Activated naive CD8-positive, alpha-beta T cell (primary cell): Measurements from ENCODE around the gene TNFRSF25.

ENCODE experiments used
- H3K27ac Mint-ChIP-seq: one replicate; pipeline ENCODE4 v1.8.0; 2021; ENCODE audit warnings: mixed read lengths
- H3K27me3 Mint-ChIP-seq: one replicate; pipeline ENCODE4 v1.8.0; 2021; ENCODE audit warnings: mixed read lengths
- H3K36me3 Mint-ChIP-seq: one replicate; pipeline ENCODE4 v1.8.0; 2021; ENCODE audit warnings: mixed read lengths
- H3K4me1 Mint-ChIP-seq: one replicate; pipeline ENCODE4 v1.8.0; 2021; ENCODE audit warnings: low read depth, mixed read lengths
- H3K4me3 Mint-ChIP-seq: one replicate; pipeline ENCODE4 v1.8.0; 2021; ENCODE audit warnings: mild to moderate bottlenecking, mixed read lengths
- H3K9me3 Mint-ChIP-seq: one replicate; pipeline ENCODE4 v1.8.0; 2021; ENCODE audit warnings: low read depth, mixed read lengths

Gene TNFRSF25

DNA sequence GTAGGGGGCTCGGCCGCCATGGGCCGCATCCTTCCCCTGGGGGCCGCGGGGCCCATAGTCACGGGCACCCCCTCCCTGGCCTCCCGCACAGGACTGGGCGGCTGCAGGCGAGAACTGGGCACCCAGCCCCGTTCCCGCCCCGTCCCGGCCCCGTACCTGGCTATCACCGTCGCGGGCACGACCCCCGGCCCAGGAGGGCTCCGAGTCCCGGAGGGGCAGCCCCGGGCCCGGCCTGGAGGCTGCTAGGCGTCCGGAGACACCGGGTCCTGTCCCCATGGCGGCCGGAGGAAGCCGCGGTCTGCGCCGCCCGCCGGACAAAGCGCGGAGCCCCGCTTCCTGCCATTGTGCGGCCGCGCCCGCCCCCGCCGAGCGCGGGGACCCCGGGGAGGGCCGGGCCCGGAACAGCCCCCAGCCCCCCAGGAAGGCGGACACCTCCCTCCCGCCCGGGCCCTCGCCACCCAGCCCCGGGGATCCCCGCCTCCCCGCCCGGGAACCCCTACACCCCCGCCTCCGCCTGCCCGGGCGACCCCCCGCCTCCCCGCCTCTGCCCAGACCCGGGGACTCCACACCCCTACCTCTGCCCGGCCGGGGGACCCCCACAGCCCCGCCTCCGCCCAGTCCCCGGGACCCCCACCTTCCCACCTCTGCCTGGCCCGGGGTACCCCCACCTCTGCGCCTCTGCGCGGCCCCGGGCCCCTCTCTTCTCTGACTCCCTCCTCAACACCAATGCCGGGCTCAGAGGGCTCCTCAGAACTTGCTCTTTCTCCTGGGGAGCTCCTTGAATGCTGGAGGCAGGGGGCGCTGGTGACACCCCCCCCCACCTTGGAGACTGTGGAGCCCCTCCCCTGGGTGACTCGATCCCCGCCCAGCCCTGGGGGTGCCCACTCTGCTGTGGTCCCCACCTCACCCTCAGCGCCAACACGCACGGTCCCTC, 19.5 kb upstream of the TNFRSF25 start:
- H3K4me1 Mint-ChIP-seq = peaks cover 9% of the 10 kb centered on the region
- no peaks in the 10 kb centered on the region for H3K9me3 Mint-ChIP-seq
- H3K27me3 Mint-ChIP-seq = peaks cover 8% of the 10 kb centered on the region
- H3K36me3 Mint-ChIP-seq = no peaks in the 10 kb centered on the region
- H3K27ac Mint-ChIP-seq = no peak overlapping the region
- no peak overlapping the region for H3K4me3 Mint-ChIP-seq

DNA sequence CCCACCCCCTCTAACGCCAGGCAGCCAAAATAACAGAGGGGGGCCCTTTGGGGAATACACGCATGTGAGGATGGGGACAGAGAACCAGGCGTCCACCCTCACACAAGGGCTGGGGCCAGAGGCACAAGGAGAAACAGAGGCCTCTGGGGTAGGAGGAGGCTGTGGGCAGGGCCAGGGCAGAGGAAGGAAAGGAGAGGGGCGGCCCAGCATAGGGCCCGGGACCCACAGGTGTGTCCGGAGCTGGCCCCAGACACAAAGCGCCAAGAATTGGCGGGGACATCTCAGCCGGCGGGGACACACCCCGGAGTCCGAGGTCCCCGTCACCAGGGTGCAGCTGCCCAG, 18.8 kb upstream of the TNFRSF25 start:
- Mint-ChIP-seq H3K4me3 (peak overlapping the region; percentile 51), H3K9me3 (no peaks in the 10 kb centered on the region), H3K27ac (no peak overlapping the region), H3K36me3 (no peaks in the 10 kb centered on the region), H3K4me1 (peaks cover 9% of the 10 kb centered on the region), H3K27me3 (peaks cover 8% of the 10 kb centered on the region)

DNA sequence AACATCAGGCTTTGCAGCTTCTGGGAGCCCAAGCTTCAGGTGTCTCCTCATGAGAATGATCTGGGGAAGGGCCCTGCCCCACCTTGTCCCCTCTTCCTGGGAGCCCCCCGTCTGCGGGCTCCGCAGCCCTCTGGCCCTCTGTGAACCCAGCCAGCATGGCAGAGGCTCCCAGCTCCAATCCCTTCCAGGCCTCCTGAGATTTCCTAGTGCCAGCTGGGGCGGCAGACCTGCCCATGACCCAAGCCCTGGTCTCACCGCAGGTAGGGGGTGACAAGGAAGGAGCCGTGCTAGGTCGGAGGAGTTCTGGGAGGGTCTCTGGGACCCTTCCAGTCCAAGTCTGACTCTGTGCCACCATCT, 17.8 kb upstream of the TNFRSF25 start:
- H3K36me3 Mint-ChIP-seq = no peaks in the 10 kb centered on the region
- H3K27ac Mint-ChIP-seq = no peak overlapping the region
- H3K9me3 Mint-ChIP-seq = no peaks in the 10 kb centered on the region
- peaks cover 8% of the 10 kb centered on the region for H3K27me3 Mint-ChIP-seq
- H3K4me3 Mint-ChIP-seq = no peak overlapping the region
- peaks cover 9% of the 10 kb centered on the region for H3K4me1 Mint-ChIP-seq

DNA sequence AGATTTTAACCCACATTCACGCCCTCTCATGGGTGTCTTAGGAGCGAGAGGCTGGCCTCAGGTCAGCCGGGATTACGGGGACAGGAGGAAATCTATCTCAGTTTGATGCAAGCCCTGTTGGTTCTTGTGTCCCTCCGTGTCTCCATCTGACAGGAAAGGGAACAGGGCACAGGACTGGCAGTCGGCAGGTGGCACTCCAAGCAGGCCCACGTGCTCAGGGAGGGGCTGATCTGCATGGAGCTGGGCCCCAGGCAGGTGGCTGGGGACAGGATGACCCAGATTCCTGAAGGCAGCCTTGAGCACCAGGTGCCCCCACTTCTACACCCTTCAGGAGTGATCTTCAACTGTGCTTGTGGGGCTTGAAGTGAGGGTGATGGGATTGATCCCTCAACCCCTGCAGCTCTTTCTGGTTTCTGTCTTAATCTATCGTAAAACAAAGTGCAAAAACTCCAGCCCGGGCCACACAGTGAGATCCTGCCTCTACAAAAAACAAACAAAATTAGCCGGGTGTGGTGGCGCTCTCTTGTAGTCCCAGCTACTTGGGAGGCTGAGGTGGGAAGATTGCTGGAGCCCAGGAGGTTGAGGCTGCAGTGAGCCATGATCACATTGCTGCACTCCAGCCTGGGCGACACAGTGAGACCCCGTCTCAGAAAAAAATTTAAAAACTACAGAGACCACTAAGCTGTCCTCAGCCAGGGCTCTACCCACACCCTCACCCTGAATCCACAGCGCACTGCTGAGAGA, 17.2 kb upstream of the TNFRSF25 start:
- Mint-ChIP-seq H3K27ac (no peak overlapping the region), H3K4me3 (no peak overlapping the region), H3K27me3 (peaks cover 8% of the 10 kb centered on the region), H3K9me3 (no peaks in the 10 kb centered on the region), H3K4me1 (peaks cover 9% of the 10 kb centered on the region), H3K36me3 (no peaks in the 10 kb centered on the region)

DNA sequence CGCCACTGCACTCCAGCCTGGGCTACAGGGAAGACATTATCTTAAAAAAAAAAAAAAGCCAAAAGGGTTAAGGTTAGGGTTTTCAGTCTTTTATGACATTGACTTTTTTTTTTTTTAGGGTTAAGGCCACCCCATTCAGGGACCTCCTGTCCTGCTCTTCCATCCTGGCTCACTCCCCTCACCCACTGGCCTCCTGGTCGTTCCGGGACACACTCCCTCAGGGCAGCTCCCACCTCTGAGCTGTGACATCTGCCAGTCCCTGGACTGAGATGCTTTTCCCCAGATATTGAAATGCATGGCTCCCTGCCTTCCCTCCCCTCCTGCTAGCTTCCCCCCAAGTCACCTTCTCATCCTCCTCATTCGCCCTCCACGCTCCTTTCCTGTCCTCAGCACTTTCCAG, 15.8 kb upstream of the TNFRSF25 start:
- Mint-ChIP-seq H3K4me3 (no peak overlapping the region), H3K36me3 (no peaks in the 10 kb centered on the region), H3K27me3 (peaks cover 6% of the 10 kb centered on the region), H3K9me3 (no peaks in the 10 kb centered on the region), H3K4me1 (peaks cover 7% of the 10 kb centered on the region), H3K27ac (no peak overlapping the region)

DNA sequence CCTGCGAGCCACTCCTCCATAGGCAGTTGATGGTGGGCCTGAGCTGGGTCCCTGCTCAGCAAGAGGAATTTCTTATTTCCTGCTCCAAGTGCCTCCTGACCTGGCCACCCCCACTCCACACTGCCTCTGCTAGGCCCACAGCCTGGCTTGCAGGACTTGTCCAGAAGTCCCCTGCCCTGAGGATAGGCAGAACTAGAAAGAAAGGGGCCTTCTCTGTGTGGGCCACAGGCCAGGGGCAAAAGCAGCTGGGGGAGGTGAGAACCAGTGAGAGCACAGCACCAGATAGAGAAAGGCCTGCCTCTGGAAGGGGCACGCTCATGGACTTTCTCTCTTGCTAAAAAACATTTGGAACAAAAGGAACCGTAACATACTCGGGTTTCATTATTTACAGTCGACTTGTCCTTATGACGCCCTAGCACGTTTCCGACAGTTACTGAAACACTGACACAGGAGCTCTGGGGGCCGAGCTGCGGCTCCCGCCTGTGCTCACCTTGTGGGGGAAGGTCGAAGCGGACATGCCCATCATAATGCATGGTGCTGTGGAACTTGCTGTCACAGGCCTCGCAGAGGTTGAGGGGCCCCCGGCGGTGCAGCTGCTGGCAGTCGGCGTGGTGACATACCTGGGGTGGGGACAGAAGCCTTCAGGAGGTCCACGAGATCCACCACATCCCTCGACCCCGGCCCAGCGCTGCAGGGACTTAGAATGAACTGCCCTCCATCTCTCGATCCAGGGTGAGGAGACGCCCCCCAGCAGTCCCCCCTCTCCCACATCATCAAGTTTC, 11.3 kb upstream of the TNFRSF25 start:
- H3K27ac Mint-ChIP-seq = no peak overlapping the region
- peaks cover 3% of the 10 kb centered on the region for H3K4me1 Mint-ChIP-seq
- no peaks in the 10 kb centered on the region for H3K27me3 Mint-ChIP-seq
- H3K36me3 Mint-ChIP-seq = no peaks in the 10 kb centered on the region
- no peak overlapping the region for H3K4me3 Mint-ChIP-seq
- H3K9me3 Mint-ChIP-seq = no peaks in the 10 kb centered on the region

DNA sequence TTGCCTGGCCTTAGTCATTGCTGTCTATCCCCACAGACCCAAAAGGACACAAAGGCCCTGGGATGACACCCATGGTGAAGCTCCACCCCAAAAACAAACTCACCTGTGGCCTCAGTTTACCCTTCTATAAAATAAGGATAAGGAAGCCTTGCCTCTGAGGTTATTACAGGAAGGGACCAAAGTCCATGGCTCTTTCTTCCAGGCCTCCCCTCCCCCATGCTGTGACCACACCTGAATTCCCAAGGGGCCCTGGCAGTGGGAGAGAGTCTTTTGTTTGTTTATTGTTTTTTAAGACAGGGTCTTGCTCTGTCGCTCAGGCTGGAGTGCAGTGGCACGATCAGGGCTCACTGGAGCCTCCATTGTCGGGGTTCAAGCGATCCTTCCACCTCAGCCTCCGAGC, 10.5 kb upstream of the TNFRSF25 start:
- Mint-ChIP-seq H3K36me3 (no peaks in the 10 kb centered on the region), H3K4me1 (peaks cover 3% of the 10 kb centered on the region), H3K27me3 (no peaks in the 10 kb centered on the region), H3K9me3 (no peaks in the 10 kb centered on the region), H3K4me3 (no peak overlapping the region), H3K27ac (no peak overlapping the region)

DNA sequence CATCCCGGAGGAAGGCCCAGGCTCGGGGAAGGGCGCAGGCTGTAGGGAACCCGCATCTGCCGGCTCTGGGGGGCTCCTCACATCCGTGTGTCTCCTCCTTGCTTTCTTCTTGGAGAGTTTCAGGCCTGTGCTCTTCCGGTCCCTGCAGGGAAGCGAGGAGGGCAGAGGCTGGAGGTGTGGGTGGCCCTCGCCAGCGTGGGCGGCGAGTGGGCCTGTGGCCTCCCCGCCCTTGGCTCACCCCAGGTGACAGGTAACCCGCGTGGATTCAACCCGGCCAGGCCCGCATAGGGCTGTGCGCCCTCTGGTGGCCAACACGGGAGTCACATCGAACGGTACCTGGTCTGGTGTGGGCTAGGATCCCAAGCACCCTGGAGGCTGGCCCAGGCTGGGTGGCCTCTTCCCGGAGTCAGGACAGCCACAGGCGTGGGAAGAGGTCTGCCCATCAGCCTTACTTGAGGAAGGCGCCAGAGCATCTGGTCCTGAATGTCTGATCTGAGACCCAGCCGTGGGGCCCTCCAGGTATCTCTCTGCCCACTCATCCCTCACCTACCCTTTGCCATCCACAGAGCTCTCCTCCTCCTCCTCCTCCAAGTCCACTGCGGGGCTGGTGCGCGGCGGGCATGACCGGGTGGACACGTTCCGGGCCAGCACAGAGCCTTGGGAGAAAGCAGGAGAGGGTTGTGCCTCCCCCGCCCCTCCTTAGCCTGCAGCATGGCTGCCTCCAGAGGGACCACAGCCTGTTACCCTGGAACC, 9.6 kb upstream of the TNFRSF25 start:
- no peaks in the 10 kb centered on the region for H3K27me3 Mint-ChIP-seq
- H3K4me1 Mint-ChIP-seq = peaks cover 3% of the 10 kb centered on the region
- no peaks in the 10 kb centered on the region for H3K36me3 Mint-ChIP-seq
- no peak overlapping the region for H3K27ac Mint-ChIP-seq
- no peaks in the 10 kb centered on the region for H3K9me3 Mint-ChIP-seq
- no peak overlapping the region for H3K4me3 Mint-ChIP-seq

DNA sequence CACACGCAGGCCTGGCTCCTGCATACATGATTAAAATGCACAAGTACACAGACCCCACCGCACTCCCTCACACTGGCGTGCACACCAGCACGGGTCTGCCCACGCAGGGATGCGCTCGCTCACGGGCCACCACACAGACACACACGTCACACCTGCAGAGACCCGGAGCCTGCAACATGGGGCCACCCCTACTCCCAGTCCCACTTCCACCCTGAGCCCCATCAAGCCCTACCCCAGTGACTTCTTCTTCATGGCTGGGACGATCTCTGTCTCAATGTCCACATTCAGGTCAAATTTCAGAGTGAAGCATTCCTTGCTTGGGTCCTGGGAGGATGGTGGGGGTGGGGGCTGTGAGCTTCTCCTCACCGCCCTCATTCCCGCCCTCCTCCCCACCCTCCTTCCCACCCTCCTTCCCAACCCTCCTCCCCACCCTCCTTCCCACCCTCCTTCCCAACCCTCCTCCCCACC, 8.9 kb upstream of the TNFRSF25 start:
- no peaks in the 10 kb centered on the region for H3K27me3 Mint-ChIP-seq
- H3K36me3 Mint-ChIP-seq = no peaks in the 10 kb centered on the region
- H3K4me3 Mint-ChIP-seq = no peak overlapping the region
- no peaks in the 10 kb centered on the region for H3K9me3 Mint-ChIP-seq
- H3K4me1 Mint-ChIP-seq = peaks cover 3% of the 10 kb centered on the region
- H3K27ac Mint-ChIP-seq = no peak overlapping the region

DNA sequence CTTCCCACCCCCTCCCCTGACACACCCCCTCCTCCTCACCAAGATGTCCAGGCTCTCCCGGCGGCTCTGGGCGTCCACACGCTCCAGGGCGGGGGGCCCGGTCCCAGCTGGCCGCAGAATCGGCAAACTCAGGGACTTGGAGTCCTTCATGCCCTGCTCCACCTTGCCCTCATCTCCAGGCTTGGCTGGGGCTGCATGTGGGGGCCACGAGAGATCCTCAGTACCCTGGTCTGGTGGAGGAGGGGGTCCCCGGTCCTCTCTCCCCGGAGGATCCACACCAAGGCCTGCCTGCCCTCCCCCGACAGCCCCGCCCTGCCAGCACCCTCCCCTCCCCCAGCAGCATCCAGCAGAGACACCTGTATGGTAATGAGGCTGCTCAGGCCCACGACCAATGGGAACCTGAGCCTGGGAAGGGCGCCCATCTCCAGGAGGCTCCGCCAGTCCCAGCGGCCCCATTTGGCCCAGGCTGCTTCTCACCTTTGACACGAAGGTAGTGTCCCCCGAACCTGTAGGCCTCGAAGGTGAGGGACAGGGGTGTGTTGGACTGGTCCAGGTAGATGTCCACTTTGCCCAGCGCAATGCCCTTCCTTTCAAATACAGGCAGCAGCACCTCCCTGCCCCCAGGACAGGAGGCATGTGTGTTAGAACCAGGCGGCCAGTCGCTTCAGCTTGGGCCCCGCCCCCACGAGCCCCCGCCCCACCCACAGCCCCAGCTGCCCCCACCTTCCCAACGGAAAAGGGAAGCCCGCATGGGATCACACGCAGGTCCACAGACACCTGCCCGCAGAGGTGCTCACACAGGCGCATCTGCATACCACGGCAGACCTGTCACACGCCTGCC, 8.2 kb upstream of the TNFRSF25 start:
- no peak overlapping the region for H3K27ac Mint-ChIP-seq
- peaks cover 3% of the 10 kb centered on the region for H3K4me1 Mint-ChIP-seq
- H3K4me3 Mint-ChIP-seq = no peak overlapping the region
- no peaks in the 10 kb centered on the region for H3K27me3 Mint-ChIP-seq
- H3K36me3 Mint-ChIP-seq = no peaks in the 10 kb centered on the region
- no peaks in the 10 kb centered on the region for H3K9me3 Mint-ChIP-seq

DNA sequence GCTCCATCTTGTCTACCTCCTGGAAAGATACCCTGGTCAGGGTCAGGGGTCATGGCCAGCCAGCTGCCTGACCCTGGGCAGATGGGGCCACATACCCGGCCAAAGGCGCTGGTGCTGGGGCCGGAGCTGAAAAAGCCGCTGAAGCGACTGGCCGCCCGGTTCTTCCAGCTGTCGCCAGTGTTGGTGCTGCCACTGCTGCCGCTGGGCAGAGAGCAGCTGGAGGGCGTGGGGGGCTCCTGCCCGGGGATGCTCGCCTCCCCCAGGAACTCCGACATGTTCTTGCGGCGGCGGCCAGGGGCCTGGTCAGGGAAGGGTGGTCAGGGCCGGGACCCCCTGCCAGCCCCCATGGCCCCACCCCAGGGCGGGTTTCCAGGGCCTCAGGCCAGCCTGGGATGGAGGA, 7.2 kb upstream of the TNFRSF25 start:
- peaks cover 3% of the 10 kb centered on the region for H3K4me1 Mint-ChIP-seq
- no peak overlapping the region for H3K4me3 Mint-ChIP-seq
- H3K36me3 Mint-ChIP-seq = no peaks in the 10 kb centered on the region
- no peaks in the 10 kb centered on the region for H3K9me3 Mint-ChIP-seq
- no peak overlapping the region for H3K27ac Mint-ChIP-seq
- H3K27me3 Mint-ChIP-seq = no peaks in the 10 kb centered on the region

DNA sequence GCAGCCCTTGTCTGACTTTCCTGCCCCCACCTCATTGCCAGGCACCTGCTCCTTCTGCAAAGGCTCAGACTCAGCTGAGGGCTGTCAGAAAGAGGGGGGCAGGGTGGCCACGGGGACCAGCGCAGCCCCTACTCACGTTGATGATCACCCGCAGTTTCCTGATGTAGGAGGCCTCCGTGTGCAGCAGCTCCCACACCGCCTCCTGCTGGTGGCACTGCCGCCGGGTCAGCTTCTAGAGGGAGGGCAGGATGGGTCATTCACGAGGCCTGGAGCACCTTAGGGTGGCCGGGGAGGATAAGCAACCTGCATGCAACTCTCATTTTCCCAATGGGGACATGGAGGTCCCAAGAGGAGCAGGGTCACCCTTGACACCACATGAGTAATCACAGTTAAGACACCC, 6.4 kb upstream of the TNFRSF25 start:
- no peaks in the 10 kb centered on the region for H3K9me3 Mint-ChIP-seq
- H3K27me3 Mint-ChIP-seq = no peaks in the 10 kb centered on the region
- no peak overlapping the region for H3K4me3 Mint-ChIP-seq
- H3K27ac Mint-ChIP-seq = no peak overlapping the region
- peaks cover 3% of the 10 kb centered on the region for H3K4me1 Mint-ChIP-seq
- H3K36me3 Mint-ChIP-seq = no peaks in the 10 kb centered on the region

DNA sequence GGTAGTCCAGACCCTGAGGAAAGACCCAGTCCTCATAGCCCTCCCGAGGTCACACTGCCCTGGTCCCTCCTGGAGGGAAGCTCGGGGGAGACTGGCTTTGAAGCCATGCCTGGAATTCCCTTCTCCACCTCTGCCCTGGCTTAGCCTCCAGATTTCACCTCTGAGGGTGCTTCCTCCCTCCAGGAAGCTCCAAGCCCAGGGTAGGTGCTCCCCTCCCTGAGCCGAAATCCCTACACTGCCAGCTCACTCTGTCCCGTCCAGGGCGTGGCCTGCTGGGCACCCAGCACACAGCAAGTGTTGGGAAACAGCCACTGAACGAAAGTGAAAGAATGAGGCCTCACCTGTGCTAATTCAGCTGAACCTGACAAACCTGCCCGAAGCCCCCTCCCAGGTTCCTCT, 6.0 kb upstream of the TNFRSF25 start:
- no peaks in the 10 kb centered on the region for H3K9me3 Mint-ChIP-seq
- peaks cover 3% of the 10 kb centered on the region for H3K4me1 Mint-ChIP-seq
- H3K27ac Mint-ChIP-seq = no peak overlapping the region
- H3K36me3 Mint-ChIP-seq = no peaks in the 10 kb centered on the region
- H3K4me3 Mint-ChIP-seq = no peak overlapping the region
- H3K27me3 Mint-ChIP-seq = no peaks in the 10 kb centered on the region
